Measurements from ENCODE around the gene MYO15A.

Gene MYO15A, protein sequence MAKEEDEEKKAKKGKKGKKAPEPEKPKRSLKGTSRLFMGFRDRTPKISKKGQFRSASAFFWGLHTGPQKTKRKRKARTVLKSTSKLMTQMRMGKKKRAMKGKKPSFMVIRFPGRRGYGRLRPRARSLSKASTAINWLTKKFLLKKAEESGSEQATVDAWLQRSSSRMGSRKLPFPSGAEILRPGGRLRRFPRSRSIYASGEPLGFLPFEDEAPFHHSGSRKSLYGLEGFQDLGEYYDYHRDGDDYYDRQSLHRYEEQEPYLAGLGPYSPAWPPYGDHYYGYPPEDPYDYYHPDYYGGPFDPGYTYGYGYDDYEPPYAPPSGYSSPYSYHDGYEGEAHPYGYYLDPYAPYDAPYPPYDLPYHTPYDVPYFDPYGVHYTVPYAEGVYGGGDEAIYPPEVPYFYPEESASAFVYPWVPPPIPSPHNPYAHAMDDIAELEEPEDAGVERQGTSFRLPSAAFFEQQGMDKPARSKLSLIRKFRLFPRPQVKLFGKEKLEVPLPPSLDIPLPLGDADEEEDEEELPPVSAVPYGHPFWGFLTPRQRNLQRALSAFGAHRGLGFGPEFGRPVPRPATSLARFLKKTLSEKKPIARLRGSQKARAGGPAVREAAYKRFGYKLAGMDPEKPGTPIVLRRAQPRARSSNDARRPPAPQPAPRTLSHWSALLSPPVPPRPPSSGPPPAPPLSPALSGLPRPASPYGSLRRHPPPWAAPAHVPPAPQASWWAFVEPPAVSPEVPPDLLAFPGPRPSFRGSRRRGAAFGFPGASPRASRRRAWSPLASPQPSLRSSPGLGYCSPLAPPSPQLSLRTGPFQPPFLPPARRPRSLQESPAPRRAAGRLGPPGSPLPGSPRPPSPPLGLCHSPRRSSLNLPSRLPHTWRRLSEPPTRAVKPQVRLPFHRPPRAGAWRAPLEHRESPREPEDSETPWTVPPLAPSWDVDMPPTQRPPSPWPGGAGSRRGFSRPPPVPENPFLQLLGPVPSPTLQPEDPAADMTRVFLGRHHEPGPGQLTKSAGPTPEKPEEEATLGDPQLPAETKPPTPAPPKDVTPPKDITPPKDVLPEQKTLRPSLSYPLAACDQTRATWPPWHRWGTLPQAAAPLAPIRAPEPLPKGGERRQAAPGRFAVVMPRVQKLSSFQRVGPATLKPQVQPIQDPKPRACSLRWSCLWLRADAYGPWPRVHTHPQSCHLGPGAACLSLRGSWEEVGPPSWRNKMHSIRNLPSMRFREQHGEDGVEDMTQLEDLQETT (N-terminal part only)

DNA sequence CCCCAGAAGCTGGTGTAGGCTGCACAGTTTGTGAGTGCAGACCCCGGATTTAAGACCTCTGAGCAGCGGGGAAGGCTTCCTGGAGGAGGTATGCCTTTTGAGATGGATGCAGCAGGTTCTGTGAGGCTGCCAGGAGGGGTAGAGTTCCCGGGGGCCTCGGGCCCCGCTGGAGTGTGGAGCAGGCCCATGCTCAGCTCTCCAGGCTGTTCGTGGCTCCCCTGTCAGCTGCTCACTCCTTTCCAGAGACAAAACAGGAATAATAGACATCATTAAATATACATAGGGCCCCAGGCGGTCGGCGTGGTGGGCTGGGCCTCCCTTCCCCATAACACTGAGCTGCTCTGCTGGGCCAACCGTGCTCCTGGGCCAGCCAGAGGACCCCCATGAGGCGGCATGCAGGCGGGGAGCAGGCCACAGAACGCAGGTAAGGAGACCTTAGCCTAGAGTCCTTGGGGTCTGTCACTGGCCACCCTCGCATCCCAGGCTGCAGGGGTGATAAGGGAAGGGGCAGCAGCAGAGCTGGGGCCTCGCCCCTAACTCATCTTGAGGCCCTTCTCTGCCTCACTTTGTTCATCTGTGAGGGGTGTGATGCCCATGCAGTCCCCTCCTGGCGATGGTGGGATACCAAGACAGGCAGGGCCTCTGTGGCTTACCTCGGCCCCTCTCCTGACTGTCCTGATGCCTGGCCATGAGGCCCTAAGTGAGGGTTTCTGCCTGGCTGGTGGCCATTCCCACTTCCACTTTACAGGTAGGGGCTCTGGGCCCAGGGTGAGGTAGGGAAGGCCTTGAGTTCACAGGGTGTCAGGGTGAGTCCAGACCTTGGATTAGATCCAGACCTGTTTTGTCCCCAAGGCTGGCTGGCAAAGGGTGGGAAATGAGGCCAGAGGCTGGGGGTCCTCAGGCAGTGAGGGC is at the start of gene MYO15A:
Gene MYO15A (plus strand): TSS at position 356 of the 912 bp plus-strand sequence. CDS start 10,045 bp downstream, outside the sequence.
- DNase-seq: no peak

DNA sequence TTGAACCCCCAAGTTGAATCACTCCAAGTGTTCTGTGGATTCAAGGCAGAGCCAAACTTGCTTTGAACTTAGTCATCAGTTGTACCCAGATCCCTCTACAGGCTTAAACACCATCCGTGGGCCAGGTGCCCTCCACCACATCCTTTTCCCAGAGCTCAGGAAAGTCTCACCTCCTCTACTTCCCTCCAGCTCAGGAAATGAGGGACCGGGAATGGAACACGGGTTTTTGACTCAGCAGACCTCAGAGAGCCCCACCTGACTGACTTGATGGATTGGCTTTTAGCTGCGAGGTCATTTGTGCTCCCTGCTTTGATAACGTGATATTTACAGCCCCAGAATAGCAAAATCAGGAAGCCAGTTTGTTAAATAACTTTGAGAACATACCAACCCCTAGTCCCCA is 49.3 kb upstream of the MYO15A start:
- DNase-seq: no peak

DNA sequence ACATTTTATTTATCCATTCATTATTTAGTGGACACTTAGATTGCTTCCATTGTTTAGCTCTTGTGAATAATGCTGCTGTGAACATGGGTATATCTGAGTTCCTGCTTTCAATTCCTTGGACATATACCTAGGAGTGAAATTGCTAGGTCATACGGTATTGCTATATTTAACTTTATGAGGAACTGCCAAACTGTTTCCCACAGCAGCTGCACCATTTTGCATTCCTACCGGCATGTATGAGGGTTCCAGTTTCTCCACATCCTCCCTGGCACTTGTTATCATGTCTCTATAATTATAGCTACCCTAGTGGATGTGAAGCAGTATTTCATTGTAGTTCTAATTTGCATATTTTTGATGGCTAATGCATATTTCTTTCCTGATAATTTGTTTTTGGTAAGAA is 44.5 kb upstream of the MYO15A start:
- DNase-seq: no peak

DNA sequence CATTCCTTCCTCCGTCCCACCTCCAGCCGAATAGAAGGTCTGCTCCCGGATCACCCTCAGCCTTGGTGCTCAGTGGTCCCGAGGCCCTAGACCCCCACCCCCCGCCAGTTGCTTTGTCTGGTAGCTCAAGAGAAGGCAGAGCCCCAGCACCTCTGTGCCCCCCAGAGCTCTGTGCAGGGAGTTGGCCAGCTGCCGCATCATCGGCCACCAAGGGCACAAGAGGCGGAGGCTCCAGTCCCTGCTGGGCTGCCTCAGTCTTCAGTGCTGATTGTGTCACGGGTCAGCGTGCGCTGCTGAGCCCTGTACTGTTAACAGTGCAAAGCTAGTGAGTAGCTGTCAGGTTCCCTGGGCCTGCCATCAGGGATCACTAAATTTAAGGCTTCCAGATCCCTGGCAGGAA is 43.0 kb upstream of the MYO15A start:
- no peak for DNase-seq

DNA sequence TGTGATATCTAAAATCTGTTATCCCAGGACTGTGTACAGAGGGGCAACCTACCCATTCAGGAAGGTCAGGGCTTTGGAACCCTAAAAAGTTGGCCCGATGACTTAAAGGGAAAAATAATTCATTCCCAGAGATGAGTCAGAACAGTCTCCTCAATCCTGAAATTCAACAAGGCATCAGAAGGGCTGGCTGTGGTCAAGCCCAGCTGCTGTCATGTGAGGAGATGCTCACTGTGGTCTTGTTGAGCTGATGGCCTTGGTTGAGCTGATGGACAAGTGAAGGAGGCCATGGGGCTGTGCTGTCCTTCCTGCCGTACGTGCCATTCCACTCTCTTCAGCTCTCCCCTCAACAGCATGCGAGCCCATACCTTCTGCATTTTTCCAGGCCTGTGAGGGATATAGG is 41.7 kb upstream of the MYO15A start:
- DNase-seq: no peak

DNA sequence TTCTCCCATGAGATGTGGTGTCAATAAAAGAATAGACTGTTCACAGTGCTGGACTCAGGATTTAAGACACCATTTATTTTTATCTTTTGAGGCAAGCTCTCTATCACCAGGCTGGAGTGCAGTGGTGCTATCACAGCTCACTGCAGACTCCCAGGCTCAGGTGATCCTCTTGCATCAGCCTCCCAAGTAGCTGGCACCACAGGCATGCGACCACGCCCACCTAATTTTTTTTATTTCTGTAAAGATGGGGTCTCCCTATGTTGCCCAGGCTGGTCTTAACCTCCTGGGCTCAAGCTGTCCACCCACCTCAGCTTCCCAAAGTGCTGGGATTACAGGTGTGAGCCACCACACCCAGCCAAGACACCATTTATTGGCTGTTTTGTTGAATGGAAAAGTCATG is 39.5 kb upstream of the MYO15A start:
- no peak for DNase-seq

DNA sequence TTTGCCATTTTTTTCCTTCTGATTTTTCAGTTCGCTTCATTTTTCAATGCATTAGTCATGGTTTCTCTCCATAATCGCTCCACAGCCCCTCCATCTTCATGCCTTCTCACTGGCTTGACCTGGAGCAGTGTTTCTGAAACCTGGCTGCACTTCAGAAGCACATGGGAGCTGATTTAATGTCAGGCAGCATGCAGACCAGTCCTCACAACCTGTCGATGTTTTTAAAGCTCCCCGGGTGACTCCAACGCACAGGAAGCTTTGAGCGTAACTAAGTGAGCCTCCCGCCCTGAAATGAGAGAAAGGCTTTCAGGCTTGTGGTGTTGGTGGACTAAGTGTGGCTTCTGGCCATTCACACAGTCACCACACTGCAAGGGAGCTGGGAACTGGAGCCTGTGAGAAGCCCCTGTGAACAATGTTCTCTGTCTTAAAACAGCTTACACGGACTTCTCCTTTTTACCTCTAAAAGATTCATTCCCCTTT is 37.7 kb upstream of the MYO15A start:
- DNase-seq: no peak

DNA sequence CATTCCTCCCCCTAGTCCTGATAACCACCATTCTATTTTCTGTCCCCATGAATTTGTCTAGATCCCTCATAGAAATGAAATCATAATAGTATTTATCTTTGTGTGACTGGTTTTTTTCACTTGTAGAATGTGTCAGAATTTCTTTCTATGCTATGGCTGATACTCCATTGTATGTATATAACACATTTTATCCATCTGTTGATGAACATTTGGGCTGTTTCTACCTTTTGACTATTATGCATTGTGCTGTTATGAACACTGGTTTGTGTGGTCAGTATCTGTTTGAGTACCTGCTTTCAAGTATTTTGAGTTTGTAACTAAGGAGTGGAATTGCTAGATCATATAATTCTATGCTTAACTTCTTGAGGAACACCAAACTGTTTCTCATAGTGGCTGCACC is 36.8 kb upstream of the MYO15A start:
- no peak for DNase-seq

DNA sequence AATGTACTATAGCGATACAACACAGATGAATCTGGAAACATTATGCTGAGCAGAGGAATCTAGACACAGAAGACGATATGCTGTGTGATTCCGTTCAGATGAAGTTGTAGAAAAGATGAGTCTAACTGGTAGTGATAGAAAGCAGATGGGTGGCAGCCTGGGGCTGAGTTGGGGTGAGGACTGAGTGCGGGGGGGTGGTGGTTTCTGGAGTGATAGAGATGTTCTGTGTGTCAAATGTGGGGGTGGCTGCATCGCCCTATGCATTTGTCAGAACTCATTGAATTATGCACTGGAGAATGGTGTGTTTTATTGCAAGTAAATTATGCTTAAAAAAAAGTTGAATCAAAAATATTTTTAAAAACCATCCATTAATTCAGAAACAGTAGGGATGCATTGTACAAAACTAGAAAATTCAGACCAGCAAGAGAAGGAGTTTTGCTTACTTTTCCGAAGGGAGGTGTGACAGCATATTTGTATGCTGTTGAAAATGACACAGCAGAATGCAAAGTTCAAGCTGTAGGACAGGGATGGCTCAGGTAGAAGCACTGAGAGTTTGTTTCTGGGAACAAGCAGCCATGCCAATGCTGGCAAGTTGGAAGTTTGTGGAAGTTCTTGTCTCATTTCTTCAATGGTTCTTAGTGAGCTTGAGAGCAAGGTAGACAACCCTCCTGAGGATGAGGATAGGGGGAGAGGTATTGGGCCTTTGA is 33.8 kb upstream of the MYO15A start:
- no peak for DNase-seq

DNA sequence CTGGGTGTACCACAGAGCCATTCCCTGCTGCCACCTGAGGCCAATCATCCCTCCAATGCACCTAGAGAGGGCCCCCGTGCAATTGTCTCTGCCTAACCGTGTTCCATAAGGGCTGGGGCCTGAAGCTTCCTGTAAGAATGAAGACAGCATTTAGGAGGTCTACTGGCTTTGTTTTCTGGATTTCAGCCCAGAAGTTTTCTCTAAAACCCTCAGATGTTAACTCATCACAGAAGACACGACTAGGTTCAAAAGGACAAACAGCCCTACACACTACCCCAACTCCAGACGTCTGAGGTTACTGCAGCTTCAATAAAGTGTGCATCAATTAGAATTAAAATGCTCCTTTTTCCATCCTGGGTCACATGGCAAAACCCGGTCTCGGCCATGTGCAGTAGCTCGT is 31.6 kb upstream of the MYO15A start:
- DNase-seq: no peak

DNA sequence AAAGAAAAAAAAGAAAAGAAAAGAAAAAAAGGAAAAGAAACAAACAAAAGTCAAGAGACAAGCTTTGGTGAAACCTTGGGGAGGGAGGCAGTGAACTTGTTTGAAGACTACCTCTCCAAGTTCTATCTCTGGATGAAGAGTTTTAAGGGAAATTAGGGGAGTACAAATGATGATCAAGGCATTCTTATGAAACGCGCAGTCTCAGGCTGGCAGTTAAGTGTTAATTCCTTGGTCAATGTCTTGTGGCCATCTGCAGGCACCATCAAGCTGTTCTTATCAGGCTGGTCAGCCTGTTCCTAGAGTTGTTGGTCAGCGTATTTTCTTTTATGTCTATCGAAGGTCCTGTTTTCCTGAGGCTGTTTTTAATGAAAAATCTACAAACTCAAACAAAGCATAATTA is 29.0 kb upstream of the MYO15A start:
- DNase-seq: no peak

DNA sequence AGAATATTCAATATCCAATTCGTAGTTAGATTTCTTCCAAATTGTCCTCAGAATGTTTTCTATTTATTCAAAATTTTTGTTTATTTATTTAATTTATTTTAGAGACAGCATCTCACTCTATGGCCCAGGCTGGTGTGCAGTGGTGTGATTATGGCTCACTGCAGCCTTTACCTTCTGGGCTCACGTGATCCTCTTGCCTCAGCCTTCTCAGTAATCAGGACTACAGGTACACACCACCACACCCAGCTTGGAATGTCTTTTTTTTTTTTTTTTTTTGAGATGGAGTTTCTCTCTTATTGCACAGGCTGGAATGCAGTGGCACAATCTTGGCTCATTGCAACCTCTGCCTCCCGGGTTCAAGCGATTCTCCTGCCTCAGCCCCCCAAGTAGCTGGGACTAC is 24.3 kb upstream of the MYO15A start:
- DNase-seq: no peak

DNA sequence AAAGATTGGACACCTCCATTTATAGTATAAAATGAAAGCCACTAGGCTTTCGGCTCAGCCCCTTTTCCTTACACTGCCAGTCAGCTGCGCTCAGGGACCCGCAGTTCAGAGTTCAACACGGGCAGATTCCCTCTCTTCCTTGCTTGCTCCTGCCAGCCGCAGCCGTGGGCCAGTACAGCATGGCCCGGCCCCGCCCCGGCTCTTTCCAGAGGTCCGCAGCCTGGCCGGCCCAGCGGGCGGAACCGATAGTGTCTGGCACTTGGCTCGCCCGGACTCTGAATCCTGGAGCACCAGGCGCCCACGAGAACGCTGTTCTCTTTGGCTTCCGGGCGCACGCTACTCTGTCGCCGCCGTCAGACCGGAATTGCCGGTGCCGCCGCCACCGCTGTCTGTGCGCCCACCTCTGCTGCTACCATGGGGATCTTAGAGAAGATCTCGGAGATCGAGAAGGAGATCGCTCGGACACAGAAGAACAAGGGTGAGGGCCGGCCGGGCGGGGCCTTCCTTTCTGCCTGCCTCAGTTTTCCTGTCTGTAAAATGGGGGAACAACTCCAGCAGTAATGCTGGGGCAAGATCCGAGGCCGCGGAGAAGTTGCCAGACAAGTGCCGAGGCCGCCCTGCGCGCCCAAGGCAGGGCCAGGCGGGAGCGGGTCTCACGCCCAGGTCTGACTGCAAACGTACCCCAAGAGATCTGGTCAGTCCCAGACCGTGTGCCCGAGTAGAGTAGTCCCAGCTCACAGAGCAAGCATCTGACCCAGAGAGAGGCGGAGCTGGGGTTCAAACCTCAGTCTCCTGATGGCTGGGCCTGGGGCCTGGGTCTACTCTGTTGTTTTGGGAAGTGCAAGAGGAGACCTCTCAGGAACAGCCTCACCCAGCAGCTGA is 20.7 kb upstream of the MYO15A start, which contains the start of gene DRG2:
Gene DRG2 (plus strand): TSS at position 339 of the 882 bp plus-strand sequence. CDS start 76 bp downstream, at position 415.
- DNase-seq: peak; percentile 82

DNA sequence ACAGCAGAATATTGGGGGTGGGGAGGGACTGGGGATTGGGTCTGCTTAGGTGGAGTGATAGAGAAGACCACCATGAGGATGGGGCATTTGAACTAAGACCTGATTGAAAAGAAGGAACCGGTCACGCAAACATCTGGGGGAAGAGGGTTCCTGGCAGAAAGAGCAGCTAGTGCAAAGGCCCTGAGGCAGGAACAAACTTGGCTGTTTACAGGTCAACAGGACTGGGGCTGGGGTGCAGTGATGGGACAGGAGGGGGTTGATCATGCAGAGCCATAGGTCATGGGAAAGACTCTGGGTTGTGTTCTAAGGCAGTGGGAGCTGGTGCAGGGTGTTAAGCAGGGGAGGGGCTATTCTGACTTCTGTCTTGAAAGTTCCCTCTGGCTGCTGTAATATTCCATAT is 18.9 kb upstream of the MYO15A start:
- no peak for DNase-seq

DNA sequence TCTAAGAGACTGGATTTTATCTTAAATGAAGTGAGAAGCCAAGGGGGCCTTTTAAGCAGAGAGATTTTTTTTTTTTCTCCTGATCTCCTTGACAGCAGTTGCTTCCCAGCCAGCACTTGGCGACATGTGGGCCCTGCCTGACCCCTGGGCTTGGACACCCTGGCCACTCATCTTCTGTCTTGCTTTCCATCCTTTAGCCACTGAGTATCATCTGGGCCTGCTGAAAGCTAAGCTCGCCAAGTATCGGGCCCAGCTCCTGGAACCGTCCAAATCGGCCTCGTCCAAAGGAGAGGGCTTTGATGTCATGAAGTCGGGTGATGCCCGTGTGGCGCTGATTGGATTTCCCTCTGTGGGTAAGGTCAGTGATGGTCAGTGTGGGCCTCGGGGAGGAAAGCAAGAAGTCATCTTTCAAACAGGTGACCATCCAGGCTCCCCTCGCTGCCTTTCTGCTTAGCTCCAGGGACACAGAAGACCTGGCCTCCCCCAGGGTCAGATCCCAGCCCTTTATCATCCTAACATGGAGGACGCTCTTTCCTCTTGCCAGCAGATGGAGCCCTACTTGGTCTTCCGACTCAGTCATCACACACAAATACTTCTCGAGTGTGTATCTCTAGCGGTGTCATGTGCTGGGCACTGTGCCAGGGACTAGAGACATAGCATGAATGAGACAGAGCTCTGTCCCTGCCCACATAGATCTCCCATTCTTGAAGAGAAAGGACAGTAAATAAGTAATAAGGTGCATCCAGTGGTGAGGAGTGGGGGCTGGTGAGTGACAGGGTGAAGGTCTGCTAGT is 14.7 kb upstream of the MYO15A start:
- no peak for DNase-seq

DNA sequence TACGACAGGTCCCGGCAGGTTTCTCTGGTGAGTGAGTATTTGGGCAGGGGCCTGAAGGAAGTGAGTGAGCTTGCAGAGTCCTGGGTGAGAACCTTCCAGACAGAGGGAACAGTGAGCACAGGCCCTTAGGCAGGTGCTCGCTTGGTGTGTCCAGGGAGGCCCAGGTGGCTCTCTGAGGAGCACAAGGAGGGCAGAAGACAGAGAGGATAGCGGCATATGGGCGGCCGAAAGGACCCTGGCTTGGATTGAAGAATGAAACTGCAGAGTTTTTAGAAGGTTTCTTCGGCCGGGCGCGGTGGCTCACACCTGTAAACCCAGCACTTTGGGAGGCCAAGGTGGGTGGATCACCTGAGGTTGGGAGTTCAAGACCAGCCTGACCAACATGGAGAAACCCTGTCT is 14.1 kb upstream of the MYO15A start:
- DNase-seq: no peak

DNA sequence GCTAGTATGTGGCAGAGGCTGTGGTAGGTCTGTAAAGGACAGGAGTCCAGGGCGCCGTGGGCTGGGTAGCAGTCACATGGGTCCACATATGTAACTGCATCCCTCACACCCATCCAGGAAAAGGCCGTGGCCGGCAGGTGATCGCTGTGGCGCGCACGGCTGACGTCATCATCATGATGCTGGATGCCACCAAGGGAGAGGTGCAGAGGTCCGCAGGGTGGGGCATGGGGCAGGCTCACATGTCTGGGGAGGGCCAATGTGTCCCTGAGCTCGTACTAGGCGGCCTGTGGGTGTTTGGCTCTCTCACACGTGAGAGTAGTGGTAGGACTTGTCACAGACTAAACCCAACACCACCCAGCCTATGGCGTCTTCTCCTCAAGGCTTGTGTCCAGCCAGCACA is 9.0 kb upstream of the MYO15A start:
- no peak for DNase-seq

DNA sequence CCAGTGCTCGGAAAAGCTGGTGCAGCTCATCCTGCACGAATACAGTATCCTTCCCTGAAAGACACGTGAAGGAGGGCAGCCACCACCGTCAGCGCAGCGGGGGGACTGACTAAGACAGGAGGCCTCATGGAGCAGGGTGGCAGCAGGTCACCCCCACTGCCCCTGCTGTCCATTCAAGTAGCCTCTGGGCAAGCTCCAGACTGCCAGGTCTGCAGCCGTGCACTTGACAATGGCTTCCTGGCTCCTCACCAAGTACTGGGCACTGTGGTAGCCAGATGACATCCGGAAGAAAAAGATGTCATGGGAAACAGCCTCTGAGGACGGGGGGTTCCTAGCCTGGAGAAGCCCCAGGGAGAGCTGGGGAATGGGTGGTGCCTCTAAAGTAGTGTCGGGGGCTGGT is 7.9 kb upstream of the MYO15A start:
- no peak for DNase-seq

DNA sequence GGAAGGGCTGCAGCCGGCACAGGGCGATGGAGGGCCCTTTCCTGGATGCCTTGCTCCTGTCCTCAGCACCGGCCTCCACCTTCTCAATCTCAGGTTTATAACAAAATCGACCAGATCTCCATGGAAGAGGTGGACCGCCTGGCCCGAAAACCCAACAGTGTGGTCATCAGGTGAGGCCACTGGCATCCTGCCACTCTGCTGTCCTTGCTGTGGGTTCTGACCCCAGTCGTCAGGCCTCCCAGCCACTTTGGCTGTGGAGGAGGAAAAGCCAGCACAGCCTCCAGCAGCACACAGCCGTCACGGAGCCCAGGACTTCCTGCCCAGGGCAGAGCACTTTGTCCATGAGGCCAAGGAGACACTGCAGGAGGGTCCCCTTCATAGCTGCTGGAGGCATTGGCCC is 6.7 kb upstream of the MYO15A start:
- DNase-seq: no peak
